ENCODE results near the gene MYOZ2. TPM values are rescaled to one million over a fixed set of nuclear protein-coding genes. Genes with fewer than 3 reads are reported as not detected.

The MYOZ2 gene
- total and polyA plus RNA-seq, 8 donors, result 0.06 to 0.43 (median 0.20) TPM; not detected in 4

GRCh38 chr4:119179011-119179410 lies 43.4 kb downstream of the MYOZ2 start:
- FAIRE-seq (no peak), DNase-seq (no peak), ATAC-seq (no peak)
- TF ChIP-seq, protein P1, sequence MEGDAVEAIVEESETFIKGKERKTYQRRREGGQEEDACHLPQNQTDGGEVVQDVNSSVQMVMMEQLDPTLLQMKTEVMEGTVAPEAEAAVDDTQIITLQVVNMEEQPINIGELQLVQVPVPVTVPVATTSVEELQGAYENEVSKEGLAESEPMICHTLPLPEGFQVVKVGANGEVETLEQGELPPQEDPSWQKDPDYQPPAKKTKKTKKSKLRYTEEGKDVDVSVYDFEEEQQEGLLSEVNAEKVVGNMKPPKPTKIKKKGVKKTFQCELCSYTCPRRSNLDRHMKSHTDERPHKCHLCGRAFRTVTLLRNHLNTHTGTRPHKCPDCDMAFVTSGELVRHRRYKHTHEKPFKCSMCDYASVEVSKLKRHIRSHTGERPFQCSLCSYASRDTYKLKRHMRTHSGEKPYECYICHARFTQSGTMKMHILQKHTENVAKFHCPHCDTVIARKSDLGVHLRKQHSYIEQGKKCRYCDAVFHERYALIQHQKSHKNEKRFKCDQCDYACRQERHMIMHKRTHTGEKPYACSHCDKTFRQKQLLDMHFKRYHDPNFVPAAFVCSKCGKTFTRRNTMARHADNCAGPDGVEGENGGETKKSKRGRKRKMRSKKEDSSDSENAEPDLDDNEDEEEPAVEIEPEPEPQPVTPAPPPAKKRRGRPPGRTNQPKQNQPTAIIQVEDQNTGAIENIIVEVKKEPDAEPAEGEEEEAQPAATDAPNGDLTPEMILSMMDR (IDR thresholded peaks at IDR 0.05), result no peak
- no peaks in the 10 kb centered on the region for H3K36me3 ChIP-seq
- WGBS, 2 donors, result 65 to 79% methylated on average over 1 of the region's 1 CpG
- no peak overlapping the region for H3K27ac ChIP-seq
- no peaks in the 10 kb centered on the region for H3K4me1 ChIP-seq
- intact Hi-C loops (cut with DNase I), result no loop called here
- H3K9me3 ChIP-seq, result no peaks in the 10 kb centered on the region
- H3K27me3 ChIP-seq, result no peaks in the 10 kb centered on the region
- H3K4me3 ChIP-seq, result no peak overlapping the region

DNA sequence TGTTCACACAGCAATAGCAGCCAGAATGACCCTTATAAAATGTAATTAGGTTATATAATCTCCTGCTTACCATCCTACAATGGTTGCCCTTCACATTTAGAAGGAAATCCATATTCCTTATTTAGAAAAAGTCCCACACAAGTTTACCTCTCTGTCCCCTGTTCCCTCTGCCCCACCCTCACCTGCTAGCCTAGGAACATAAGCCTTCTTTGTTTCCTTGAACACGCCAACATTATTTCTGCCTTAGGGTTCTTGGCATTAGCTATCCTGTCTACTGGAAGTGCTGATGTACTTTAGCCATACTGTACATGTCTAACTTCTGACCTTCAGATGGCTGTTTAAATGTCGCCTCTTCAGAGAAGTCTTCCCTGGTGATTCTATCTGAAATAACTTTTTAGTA lies 48.5 kb downstream of the MYOZ2 start:
- intact Hi-C loops (cut with DNase I), result no loop called here
- DNase-seq, result no peak
- TF ChIP-seq, protein P1 (IDR thresholded peaks at IDR 0.05), result no peak
- no peak overlapping the region for H3K4me3 ChIP-seq
- no peaks in the 10 kb centered on the region for H3K9me3 ChIP-seq
- 84 to 91% methylated on average over 2 of the region's 2 CpGs for WGBS, 2 donors
- no peak for ATAC-seq
- FAIRE-seq, result no peak
- H3K4me1 ChIP-seq, result peaks cover 2 to 11% (median 10%) of the 10 kb centered on the region in 3 donors
- no peaks in the 10 kb centered on the region for H3K27me3 ChIP-seq
- no peak overlapping the region for H3K27ac ChIP-seq
- no peaks in the 10 kb centered on the region for H3K36me3 ChIP-seq

- no peak for DNase-seq
- no peak overlapping the region for H3K4me3 ChIP-seq
- FAIRE-seq, result no peak
- intact Hi-C loops (cut with DNase I), result no loop called here
- peaks cover 4 to 17% (median 15%) of the 10 kb centered on the region in 3 donors for H3K4me1 ChIP-seq
- no peaks in the 10 kb centered on the region for H3K27me3 ChIP-seq
- 8 to 16% methylated on average over 1 of the region's 1 CpG for WGBS, 2 donors
- H3K36me3 ChIP-seq, result no peaks in the 10 kb centered on the region
- no peaks in the 10 kb centered on the region for H3K9me3 ChIP-seq
- no peak overlapping the region for H3K27ac ChIP-seq
- TF ChIP-seq, protein P1 (IDR thresholded peaks at IDR 0.05), result no peak
- peak; percentile 57 to 89 (median 72) for ATAC-seq
Observed at GRCh38 chr4:119189638-119190037, 54.0 kb downstream of the MYOZ2 start.

GRCh38 chr4:119190354-119190753 lies 54.7 kb downstream of the MYOZ2 start:
- no peaks in the 10 kb centered on the region for H3K27me3 ChIP-seq
- DNase-seq, result no peak
- H3K4me3 ChIP-seq, result no peak overlapping the region
- TF ChIP-seq, protein P1 (IDR thresholded peaks at IDR 0.05), result no peak
- intact Hi-C loops (cut with DNase I), result no loop called here
- 93 to 97% methylated on average over 2 of the region's 2 CpGs for WGBS, 2 donors
- no peak for FAIRE-seq
- no peak overlapping the region for H3K27ac ChIP-seq
- no peak for ATAC-seq
- no peaks in the 10 kb centered on the region for H3K9me3 ChIP-seq
- no peaks in the 10 kb centered on the region for H3K36me3 ChIP-seq
- H3K4me1 ChIP-seq, result peaks cover 4 to 17% (median 15%) of the 10 kb centered on the region in 3 donors

DNA sequence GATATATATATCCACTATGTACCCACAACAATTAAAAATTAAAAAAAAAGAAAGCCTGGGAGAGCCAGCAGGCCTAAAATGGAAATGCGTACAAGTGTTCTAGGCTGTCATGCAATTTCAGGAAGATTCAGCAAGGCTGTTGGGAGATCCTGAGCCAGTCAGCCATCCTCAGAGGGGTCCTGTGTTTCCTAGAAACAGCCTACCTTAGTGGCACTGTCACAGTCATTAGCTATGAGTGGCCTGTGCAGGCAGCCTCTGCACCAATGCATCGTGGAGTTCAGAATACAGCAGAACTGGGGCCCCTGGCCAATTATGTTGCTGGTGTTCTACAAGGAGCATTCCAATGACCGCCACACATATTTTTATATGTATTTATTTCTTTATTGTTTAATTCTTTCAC lies 55.9 kb downstream of the MYOZ2 start:
- 94 to 95% methylated on average over 3 of the region's 3 CpGs for WGBS, 2 donors
- Histone ChIP-seq H3K27me3 (no peaks in the 10 kb centered on the region), H3K4me1 (peaks cover 4 to 17% (median 15%) of the 10 kb centered on the region in 3 donors), H3K36me3 (no peaks in the 10 kb centered on the region), H3K9me3 (no peaks in the 10 kb centered on the region), H3K4me3 (no peak overlapping the region), H3K27ac (no peak overlapping the region)
- TF ChIP-seq, protein P1 (IDR thresholded peaks at IDR 0.05), result no peak
- no peak for DNase-seq
- FAIRE-seq, result no peak
- ATAC-seq, result no peak
- intact Hi-C loops (cut with DNase I), result no loop called here

All from pancreas (tissue), 10 donors.